DMS114 treated with DMSO at 0.1 percent for 48 hours (cell line): ENCODE measurements around the gene GYG2.
"Not testable (repeated sequence)": the region's sequence is repeated elsewhere in the genome, so short reads cannot be mapped to it uniquely, and the experiment has no call there.

Experiments used
- DNase-seq: peaks from one replicate; lab custom pipeline; 2025; ENCODE audit not compliant: unreplicated experiment; lab: John Stamatoyannopoulos, UW

GYG2 gene

GRCh38 chrX:2867206-2867605 is 38.5 kb downstream of the GYG2 start:
- no peak for DNase-seq

DNA sequence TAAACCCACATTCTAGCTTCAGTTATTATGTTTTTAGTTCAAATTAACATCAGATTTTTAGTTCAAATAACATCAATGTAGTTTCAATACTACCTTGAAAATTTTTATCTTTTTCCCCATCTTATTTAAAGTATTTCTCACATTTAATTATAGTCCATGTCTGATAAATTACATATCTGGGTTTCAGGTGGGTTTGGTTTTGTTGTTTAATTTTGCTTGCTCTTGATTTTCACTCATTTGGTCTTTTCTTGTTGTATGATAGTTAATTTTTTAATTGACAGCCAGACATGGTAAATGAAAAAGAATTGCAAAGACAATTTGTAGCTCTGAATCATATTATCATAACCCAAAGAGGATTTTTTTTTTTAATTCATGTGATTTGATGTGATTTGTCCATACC is 41.9 kb downstream of the GYG2 start:
- DNase-seq: no peak

DNA sequence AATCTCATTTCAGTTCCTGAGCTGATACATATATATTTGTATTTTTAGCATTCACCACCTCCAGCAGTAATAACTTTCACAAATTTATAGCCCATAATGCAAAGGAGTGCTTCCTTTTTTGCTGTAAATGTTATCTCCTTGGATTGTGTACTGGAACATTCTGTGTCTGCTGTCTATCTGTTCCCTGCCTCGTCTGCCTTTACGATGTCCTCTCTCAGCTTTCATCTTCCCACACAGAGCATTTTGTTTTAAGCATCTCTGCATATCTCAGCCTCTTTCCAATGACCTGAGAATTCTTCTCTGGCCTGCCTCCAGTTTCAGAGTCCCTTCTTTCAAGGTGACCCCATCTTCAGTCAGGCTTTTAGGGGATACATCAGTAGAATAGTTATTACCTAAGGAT is 43.1 kb downstream of the GYG2 start:
- DNase-seq: no peak

GRCh38 chrX:2872671-2873277 is 44.0 kb downstream of the GYG2 start:
- no peak for DNase-seq

GRCh38 chrX:2874222-2875135 is 45.7 kb downstream of the GYG2 start:
- DNase-seq: no peak

DNA sequence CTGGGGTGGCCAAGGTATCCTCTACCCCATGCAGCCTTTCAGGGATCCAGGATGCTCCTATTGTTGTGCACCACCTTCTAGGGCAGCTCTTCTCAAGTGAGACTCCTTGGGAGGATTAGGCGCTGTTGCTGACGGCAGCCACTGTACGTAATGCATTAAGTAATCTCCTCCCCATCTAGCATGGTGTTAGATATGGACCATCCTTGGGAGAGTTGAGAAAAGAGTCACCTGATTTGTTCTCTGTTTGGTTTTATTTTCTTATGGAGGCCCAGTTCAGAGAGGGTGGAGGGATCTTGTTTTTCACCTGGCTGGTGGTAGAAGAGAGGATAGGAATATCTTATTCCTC is 46.4 kb downstream of the GYG2 start:
- DNase-seq: no peak

- DNase-seq: no peak
These were observed 47.2 kb downstream of the GYG2 start for GRCh38 chrX:2875798-2876399.

DNA sequence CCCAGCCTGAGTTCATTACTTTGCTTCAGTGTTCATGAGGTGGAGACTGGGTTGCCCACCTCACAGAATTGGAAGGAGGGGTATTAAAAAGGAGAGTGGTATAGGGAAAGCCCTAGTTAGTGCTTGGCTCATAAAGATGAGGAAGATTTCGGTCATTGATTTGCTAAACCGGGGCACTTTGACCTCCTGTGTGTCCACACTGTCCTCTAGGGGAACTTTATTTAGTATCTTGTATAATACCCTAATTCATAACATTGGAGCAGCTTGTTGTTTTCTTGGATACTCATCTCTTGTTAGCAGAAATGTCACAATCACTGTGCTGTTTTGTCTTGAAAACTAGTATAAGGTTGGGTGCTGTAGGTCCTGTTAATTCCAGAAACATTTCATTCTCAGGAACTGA is 49.8 kb downstream of the GYG2 start:
- no peak for DNase-seq

DNA sequence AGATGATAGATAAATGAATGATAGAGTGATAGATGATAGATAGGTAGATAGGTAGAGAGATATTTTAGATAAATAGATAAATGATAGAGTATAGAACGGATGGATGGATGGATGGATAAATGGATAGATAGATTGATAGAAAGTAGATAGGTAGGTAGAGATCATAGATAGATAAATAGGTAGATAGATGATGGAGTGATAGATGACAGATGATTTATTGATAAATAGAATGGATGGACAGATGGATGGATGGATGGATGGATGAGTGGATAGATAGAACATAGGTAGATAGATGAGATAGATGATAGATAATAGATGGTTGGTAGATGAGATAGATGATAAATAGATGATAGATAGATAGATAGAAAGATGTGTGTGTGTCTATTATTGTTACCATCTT is 50.9 kb downstream of the GYG2 start:
- DNase-seq: no peak

DNA sequence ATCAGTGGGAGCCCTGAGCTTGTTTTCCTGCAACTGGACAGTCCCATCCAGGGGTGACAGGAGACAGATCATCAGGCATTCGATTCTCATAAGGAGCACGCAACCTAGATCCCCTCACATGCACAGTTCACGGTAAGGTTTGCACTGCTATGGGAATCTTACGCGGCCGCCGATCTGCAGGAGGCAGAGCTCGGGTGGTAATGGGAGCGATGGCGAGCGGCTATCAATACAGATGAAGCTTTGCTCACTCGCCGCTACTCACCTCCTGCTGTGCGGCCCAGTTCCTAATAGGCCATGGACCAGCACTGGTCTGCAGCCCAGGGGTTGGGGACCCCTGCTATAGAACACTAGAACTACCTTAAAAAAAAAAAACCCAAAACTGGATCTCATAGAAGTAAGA is 55.0 kb downstream of the GYG2 start:
- no peak for DNase-seq

- DNase-seq: no peak
These were observed 59.6 kb downstream of the GYG2 start for GRCh38 chrX:2888309-2888708.

DNA sequence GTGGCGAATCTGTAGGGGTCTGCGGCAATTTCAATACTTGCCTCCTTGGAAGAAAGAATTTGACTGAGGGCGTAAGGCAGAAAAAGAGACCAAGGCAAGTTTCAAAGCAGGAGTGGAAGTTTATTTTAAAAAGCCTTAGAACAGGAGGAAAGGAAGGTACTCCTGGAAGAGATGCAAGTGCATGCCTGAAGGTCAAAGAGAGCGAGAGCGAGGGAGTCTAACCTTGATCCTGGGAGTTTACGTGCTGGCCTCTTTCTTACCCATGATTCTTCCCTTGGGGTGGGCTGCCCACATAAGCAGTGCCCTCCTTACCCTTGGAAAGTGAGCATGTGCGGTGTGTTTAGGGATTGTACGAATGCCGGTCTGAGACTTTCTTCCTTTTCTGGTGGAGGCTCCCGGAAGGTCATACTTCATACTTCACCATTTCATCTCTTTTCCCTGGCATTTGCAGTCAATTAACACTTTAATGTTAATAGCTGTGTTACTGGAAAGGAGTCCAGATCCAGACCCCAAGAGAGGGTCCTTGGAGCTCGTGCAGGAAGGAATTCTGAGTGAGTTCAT is 60.4 kb downstream of the GYG2 start:
- DNase-seq: no peak

DNA sequence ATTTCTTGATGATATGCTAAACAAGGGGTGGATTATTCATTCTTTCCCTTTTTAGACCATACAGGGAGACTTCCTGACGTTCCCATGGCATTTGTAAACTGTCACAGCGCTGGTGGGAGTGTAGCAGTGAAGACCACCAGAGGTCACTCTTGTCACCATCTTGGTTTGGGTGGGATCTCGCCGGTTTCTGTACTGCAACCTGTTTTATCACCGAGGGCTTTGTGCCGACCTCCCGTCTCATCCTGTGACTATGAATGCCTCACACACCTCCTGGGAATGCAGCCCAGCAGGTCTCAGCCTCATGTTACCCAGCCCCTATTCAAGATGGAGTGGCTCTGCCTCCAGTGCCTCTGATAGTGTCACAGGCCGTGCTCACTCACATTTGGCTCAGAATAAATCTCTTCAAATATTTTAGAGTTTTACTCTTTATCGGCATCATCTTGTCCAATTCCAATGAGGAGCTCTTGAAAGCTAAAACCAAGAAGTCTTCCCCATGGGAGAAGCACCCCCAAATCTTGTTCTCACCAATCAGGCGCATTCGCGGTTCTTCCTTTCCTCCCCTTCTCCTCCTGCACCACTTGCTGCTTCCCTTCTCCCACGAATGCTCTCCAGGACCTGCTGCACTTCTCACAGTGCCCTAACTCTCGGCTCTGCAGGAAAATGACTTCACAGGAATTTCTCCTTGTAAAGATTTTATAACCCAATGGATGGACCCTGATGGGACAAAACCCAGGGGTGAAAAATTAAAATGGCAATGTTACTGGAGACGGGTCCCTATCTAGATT is 61.2 kb downstream of the GYG2 start:
- DNase-seq: not testable (repeated sequence)

- DNase-seq: not testable (repeated sequence)
These were observed 62.1 kb downstream of the GYG2 start for GRCh38 chrX:2890536-2891460.

DNA sequence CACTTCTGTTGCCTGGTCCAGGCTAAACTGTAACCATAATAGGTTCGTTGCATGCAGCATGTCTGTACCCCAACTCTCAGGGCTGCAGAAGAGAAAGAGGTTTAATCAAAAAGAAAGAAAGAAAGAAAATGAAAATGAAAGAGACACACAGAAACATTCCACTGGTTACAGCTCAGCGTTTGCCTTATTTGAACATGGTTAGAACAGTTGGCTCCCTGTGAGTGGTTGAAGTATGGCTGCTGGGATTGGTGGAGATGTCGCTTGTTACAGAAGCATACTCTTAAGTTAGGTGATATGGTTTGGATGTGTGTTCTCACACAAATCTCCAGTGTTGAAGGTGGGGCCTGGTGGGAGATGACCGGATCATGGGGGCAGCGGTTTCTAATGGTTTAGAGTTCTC is 64.1 kb downstream of the GYG2 start:
- DNase-seq: no peak

- DNase-seq: no peak
These were observed 66.2 kb downstream of the GYG2 start for GRCh38 chrX:2894885-2895292.

GRCh38 chrX:2897311-2897689 is 68.6 kb downstream of the GYG2 start:
- no peak for DNase-seq

DNA sequence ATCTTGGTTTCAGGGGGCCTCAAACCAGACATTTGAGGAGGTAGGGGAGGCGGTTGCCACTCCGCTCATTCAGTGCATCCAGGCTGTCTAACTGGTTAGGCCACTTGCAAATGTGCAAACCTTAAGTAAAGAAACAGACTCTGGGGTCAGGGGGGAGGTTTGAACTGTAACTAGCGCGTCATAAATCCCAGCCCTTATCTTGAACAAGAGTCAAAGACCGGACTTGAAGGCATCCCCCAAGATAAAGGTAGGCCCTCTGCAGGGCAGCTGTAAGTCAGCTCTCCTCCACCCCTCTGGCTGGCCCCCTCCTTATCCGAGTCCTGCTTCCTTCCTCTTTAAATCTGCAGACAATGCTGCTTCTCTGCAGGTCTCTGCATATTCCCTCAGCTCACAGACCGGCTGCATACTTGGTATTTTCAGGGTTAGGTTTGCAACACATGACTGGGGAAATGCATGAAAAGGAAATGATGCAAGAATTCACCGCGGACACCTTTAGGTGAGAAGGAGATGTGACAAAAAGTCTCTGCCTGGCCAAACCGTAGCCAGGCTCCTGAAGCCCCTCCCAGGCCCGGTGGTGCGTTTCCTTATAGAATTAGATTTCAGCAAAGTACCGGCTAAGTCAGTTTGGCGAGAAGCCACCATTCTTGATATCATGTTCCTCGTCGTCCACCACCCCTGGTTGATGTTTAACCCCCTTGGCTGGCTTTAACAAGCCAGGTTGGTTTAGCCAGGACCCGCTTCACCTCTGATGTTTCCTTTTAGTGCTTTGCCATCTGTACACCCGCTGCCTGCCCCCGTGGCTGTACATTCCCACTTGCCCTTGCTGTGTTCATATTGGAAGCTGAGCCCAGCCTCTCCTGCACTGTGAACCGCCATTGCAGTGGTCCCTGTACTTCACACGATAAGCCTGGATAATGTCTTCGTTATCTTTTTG is 69.2 kb downstream of the GYG2 start:
- not testable (repeated sequence) for DNase-seq
